GM19463 (cell line): ENCODE data around the gene RBM25.
"Not testable (repeated sequence)": the region's sequence is repeated elsewhere in the genome, so short reads cannot be mapped to it uniquely, and the experiment has no call there.

Experiments
- ATAC-seq: cut with Tn5 transposase; IDR thresholded peaks from one replicate; pipeline ENCODE4 v1.9.1; 2021; ENCODE audit warnings: mild to moderate bottlenecking, moderate library complexity; ENCODE audit not compliant: unreplicated experiment

Gene RBM25

DNA sequence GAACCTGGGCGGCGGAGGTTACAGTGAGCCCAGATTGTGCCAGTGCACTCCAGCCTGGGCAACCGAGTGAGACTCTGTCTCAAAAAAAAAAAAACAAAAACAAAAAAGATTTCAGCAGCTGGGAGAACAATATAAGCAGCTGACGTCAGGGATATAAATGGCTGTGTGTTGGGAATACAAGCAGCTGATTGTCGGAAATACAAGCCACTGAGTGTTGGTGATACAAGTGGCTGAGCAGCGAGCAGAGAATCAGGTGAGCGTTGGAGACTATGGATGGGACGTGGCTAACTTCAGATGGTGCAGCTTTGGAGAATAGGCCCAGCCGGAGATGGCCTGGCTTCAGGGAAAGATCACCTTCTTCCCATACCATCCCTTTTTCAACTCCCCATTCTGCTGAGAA is 109.9 kb downstream of the RBM25 start:
- no peak for ATAC-seq

DNA sequence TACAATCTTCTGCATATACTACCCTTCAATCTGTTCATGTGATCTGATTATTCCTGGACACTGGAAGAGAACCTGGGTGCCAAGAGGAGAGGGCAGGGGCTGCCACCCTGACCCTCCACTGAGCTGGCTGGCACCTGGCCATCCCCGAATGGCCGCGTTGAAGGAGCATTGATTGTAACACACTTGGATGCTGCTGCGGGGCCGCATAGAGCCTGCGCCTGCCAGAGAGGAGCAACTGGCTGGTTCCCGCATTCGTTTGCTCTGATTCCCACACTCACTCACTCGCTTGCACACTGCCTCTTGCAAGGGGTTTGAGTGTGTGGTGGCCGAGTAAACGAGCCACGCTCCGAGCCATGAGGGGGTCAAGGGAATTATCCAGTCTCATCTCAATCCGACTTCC is 110.4 kb downstream of the RBM25 start:
- no peak for ATAC-seq

DNA sequence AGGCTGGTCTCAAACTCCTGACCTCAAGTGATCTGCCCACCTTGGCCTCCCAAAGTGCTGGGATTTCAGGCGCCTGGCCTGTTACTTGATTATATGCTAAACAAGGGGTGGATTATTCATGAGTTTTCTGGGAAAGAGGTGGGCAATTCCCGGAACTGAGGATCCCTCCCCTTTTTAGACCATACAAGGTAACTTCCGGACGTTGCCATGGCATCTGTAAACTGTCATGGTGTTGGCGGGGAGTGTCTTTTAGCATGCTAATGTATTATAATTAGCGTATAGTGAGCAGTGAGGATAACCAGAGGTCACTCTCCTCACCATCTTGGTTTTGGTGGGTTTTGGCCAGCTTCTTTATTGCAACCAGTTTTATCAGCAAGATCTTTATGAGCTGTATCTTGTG is 111.5 kb downstream of the RBM25 start:
- ATAC-seq = not testable (repeated sequence)

DNA sequence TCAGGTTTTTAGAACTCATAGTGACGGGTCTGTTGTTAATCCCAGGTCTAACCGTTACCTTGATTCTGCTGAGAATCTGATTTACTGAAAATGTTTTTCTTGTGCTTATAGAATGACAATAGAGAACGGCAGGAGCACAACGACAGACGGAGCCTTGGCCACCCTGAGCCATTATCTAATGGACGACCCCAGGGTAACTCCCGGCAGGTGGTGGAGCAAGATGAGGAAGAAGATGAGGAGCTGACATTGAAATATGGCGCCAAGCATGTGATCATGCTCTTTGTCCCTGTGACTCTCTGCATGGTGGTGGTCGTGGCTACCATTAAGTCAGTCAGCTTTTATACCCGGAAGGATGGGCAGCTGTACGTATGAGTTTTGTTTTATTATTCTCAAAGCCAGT is 112.4 kb downstream of the RBM25 start:
- no peak for ATAC-seq

GRCh38 chr14:73172500-73172899 is 114.2 kb downstream of the RBM25 start:
- no peak for ATAC-seq

GRCh38 chr14:73173092-73173735 is 114.9 kb downstream of the RBM25 start:
- ATAC-seq = no peak
